ENCODE data around the gene NTM.
"Not testable (repeated sequence)": the region's sequence is repeated elsewhere in the genome, so short reads cannot be mapped to it uniquely, and the experiment has no call there.

Gene NTM

DNA sequence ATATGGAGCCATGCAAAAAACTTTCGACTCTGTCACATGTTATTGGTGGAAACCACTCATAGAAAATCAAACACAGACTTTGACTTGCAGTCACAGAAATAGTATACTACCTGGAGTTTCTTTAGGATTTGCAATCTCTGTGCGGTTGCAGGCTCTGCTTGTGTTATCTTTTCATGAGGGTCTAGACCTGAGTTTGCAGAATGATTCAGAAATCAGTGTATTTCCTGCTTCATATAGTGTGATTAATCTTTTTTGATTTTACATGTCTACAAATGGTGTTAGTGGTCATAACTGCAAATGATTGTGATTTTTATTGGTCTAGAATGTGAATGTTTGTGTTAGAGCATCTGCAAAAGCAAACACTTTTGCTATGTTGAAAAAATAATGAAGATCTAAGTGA, 690.2 kb downstream of the NTM start:
- DNase-seq (ENCODE audit: low read depth), result no peak
- no peak overlapping the region for H3K4me3 ChIP-seq (ENCODE audit: low read length)
- TF ChIP-seq, protein P1, sequence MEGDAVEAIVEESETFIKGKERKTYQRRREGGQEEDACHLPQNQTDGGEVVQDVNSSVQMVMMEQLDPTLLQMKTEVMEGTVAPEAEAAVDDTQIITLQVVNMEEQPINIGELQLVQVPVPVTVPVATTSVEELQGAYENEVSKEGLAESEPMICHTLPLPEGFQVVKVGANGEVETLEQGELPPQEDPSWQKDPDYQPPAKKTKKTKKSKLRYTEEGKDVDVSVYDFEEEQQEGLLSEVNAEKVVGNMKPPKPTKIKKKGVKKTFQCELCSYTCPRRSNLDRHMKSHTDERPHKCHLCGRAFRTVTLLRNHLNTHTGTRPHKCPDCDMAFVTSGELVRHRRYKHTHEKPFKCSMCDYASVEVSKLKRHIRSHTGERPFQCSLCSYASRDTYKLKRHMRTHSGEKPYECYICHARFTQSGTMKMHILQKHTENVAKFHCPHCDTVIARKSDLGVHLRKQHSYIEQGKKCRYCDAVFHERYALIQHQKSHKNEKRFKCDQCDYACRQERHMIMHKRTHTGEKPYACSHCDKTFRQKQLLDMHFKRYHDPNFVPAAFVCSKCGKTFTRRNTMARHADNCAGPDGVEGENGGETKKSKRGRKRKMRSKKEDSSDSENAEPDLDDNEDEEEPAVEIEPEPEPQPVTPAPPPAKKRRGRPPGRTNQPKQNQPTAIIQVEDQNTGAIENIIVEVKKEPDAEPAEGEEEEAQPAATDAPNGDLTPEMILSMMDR (conservative IDR thresholded peaks at IDR 0.05; ENCODE audit: low read depth, low read length), result no peak

DNA sequence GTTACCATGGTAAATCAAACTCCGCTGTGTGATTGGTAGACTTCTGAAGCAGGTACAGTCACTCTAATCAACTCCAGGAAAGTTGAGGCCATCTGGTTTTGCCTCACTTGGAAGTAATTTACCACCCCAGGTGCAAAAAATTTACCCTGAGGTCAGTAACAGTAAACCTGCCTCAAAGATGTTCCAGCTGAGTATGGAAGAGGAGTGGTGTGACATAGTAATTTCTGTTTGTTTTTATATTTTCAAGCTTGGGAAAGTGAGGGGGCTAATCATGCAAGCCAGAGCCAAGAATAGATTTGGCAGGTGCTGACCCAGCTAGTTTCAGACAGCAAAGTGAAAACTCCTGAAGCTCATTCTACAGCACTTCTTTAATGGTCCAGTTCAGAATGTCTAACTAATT, 691.6 kb downstream of the NTM start:
- DNase-seq (ENCODE audit: low read depth), result no peak
- no peak overlapping the region for H3K4me3 ChIP-seq (ENCODE audit: low read length)
- TF ChIP-seq, protein P1 (conservative IDR thresholded peaks at IDR 0.05; ENCODE audit: low read depth, low read length), result no peak

DNA sequence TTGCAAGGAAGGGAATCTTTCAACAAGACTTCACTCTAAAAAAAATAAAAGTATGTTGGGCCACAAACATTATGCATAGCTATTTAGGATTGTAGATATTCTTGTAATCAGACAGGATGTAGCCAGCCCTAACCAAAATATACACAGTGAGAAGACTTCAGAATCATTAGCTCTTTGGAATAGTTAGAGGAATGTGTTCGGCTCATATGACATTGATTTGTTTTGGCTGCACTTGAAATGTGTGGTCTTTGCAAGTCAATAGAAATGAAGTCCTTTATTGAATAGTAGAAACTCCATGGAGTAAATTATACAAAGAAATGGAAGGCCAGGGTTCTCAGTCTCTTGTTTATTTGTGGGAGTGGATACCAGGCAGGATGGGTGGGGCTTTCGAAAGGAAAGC, 692.1 kb downstream of the NTM start:
- DNase-seq (ENCODE audit: low read depth), result no peak
- TF ChIP-seq, protein P1 (conservative IDR thresholded peaks at IDR 0.05; ENCODE audit: low read depth, low read length), result no peak

DNA sequence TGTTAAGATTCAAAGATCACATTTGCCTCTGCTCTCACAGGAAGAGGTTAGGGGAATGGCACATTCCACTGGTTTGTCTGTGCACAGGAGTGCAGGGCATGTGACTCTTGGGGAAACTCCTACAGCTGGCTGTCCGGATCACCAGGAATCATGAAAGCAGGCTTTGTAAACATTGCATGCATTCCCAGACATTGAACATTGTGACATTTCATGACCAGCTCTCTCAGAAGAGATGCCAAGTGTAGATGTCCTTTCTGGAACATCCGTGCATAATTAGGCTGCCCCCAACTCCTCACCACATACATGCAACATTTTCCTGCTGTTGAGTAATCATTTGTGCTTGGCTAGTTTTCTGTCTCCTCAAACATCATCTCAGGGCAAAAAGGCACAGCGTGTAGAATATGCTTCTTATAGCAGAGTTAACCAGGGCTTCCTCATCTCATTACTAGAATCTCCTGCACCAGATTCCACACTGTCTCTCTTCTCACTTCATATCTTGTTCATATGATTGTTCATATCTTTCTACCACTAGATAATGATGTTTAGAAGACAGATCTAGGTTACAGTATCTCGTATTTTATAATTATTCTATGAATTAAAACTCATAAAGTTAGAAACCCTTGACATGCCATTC, 694.7 kb downstream of the NTM start:
- no peak overlapping the region for H3K4me3 ChIP-seq (ENCODE audit: low read length)
- DNase-seq (ENCODE audit: low read depth), result peak; percentile 71
- TF ChIP-seq, protein P1 (conservative IDR thresholded peaks at IDR 0.05; ENCODE audit: low read depth, low read length), result no peak

More for the DNA sequence above, 692.1 kb downstream of the NTM start:
- no peak overlapping the region for H3K4me3 ChIP-seq (ENCODE audit: low read length)

DNA sequence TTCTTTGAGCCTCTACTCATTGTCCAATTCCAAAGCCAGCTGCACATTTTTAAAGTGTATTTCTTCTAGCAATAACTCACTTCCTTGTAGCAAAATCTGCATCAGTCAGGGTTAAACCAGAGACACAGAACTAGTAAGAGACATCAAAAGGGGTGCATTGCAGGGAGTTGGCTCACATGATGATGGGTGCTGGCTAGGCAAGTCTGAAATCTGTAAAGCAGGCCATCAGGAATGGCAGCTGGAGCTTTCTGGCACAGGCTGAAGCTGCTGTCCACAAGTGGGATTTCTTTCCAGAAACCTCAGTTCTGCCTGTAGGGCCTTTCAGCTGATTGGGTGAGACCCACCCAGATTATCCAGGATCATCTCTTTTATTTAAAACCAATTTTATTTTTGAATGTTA, 698.1 kb downstream of the NTM start:
- H3K4me3 ChIP-seq (ENCODE audit: low read length), result no peak overlapping the region
- TF ChIP-seq, protein P1 (conservative IDR thresholded peaks at IDR 0.05; ENCODE audit: low read depth, low read length), result no peak
- no peak for DNase-seq (ENCODE audit: low read depth)

DNA sequence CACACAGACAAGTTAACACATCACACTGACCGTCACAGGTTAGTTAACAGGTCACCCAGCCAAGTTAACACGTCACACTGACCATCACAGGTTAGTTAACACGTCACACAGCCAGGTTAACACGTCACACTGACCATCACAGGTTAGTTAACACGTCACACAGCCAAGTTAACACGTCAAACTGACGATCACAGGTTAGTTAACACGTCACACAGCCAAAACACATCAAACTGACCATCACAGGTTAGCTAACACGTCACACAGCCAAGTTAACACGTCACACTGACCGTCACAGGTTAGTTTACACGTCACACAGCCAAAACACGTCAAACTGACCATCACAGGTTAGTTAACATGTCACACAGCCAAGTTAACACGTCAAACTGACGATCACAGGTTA, 699.2 kb downstream of the NTM start:
- H3K4me3 ChIP-seq (ENCODE audit: low read length); DNase-seq (ENCODE audit: low read depth): not testable (repeated sequence)

DNA sequence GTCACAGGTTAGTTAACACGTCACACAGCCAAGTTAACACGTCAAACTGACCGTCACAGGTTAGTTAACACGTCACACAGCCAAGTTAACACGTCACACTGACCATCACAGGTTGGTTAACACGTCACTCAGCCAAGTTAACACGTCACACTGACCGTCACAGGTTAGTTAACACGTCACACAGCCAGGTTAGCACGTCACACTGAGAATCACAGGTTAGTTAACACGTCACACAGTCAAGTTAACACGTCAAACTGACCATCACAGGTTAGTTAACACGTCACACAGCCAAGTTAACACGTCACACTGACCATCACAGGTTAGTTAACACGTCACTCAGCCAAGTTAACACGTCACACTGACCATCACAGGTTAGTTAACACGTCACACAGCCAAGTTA, 700.5 kb downstream of the NTM start:
- not testable (repeated sequence) for DNase-seq (ENCODE audit: low read depth); H3K4me3 ChIP-seq (ENCODE audit: low read length)

DNA sequence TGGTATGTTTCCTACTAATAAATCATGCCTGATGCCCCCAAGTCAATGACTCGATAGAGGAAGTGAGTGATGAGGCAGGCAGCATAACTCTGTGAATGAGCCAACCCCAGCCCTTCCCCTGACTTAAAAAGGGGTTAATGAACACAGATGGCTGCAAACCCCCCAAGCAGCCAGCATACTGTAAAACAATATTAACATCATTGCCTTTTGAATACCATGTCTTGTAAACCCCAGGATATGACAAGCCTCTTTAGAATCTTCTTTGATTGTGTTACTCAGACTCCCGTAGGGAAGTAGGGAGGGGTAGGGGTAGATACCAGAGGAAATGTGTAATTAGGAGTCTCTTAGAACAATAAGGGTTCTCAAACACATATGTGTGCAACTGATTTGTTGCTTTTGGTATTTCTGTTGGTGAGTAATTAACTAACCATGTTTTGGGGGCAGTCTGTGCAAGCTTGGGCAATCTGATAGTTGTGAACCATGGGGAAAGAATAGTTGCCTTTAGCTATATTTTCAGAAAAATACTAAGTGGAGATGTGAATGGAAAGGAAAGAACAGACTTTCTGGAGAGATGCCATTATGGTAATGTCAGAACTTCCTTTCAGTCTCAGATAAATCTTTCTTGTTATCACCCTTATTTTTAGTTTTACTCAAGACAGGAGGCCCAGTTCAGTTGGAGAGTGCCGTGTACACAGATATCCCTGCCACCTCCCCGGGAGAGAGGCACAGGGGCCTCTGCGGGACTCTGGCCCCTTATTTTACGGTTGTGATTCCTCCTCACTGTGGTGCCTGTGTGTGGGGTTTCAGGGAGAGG, 701.8 kb downstream of the NTM start:
- no peak for DNase-seq (ENCODE audit: low read depth)
- no peak overlapping the region for H3K4me3 ChIP-seq (ENCODE audit: low read length)
- TF ChIP-seq, protein P1 (conservative IDR thresholded peaks at IDR 0.05; ENCODE audit: low read depth, low read length), result no peak
